ENCODE measurements around the gene CCDC192. TPM values are rescaled to one million over a fixed set of nuclear protein-coding genes. Genes with fewer than 3 reads are reported as not detected.

CCDC192 gene
- total RNA-seq, 2 experiments from 2014 or later: not detected

DNA sequence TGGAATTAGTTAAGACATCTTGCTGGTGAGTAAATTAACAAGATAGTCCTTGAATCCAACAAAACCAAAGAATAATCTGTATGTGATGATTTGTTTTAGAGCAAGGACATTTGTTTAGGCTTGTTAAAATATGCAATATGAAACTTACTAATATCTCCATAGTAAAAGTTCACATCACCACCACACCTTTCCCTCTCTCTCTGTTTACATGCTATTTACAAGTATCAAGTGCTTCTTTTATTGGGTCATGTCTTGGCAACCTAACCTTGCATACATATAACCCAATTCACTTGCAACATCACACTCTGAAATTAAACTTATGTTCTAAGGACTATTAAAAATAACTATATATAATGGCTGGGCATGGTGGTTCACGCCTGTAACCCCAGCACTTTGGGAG, 161.3 kb downstream of the CCDC192 start:
- H3K27ac Mint-ChIP-seq: no peak overlapping the region

DNA sequence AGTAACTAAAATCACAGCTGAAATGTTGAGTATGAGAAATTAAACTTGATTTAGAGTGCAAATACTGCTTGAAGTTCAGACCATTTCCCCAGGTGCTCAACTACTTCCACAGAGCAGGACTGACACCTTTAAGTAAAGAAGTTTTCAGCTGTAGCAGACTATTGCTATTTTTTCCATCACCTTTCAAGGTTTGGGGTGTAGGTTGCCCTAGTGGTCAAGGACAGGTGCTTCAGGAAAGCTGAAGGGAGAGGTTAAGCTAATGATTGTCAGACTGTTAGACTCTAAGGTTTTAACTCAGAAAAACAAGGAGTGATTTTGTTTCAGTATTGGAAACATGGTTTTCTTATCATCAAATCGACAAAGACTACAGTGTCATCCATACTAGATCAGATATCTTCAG, 162.1 kb downstream of the CCDC192 start:
- ATAC-seq (ENCODE audit: poor library complexity) (no peak), DNase-seq (no peak)
- Mint-ChIP-seq H3K27me3 (no peaks in the 10 kb centered on the region), H3K9me3 (no peaks in the 10 kb centered on the region), H3K36me3 (ENCODE audit: low read depth) (no peaks in the 10 kb centered on the region), H3K4me1 (ENCODE audit: low read depth) (no peaks in the 10 kb centered on the region), H3K4me3 (no peak overlapping the region), H3K27ac (no peak overlapping the region)
- ChIA-PET POLR2A (interaction anchor here (1.1 kb wide), 1 partner anchor 328 kb away, joined by 4 read pairs; no protein-coding TSS in a partner anchor), CTCF (interaction anchor here (0.6 to 1.1 kb wide), 2 partner anchors 95 to 507 kb away, joined by 3 read pairs; no protein-coding TSS in a partner anchor)
- TF ChIP-seq CTCF (IDR thresholded peaks at IDR 0.05): no peak
- Histone ChIP-seq H3K4me3 (ENCODE audit: low read length) (no peak overlapping the region), H3K4me1 (ENCODE audit: insufficient read depth, low read length) (no peaks in the 10 kb centered on the region), H3K27me3 (ENCODE audit: control insufficient read depth in 1 of 2, insufficient read depth in 2 of 2, low read length in 2 of 2) (no peaks in the 10 kb centered on the region), H3K9me3 (ENCODE audit: control insufficient read depth in 1 of 2, insufficient read depth in 1 of 2, low read length in 2 of 2) (no peaks in the 10 kb centered on the region), H3K36me3 (ENCODE audit: insufficient read depth, low read length) (no peaks in the 10 kb centered on the region), H3K27ac (ENCODE audit: low read depth in 1 of 2, low read length in 2 of 2) (no peak overlapping the region)
- intact Hi-C loops (cut with DNase I, micrococcal nuclease): no loop called here

More for the DNA sequence above, 161.3 kb downstream of the CCDC192 start:
- H3K27ac ChIP-seq (ENCODE audit: low read depth in 1 of 2, low read length in 2 of 2): no peak overlapping the region
- no peak for TF ChIP-seq CTCF (IDR thresholded peaks at IDR 0.05)
- DNase-seq: no peak
- POLR2A ChIA-PET: interaction anchor here (1.1 kb wide), 1 partner anchor 328 kb away, joined by 4 read pairs; no protein-coding TSS in a partner anchor
- intact Hi-C loops (cut with DNase I, micrococcal nuclease): no loop called here
- Mint-ChIP-seq H3K4me1 (ENCODE audit: low read depth) (no peaks in the 10 kb centered on the region), H3K36me3 (ENCODE audit: low read depth) (no peaks in the 10 kb centered on the region), H3K4me3 (no peak overlapping the region), H3K9me3 (peaks cover 1% of the 10 kb centered on the region), H3K27me3 (peaks cover 3% of the 10 kb centered on the region)
- H3K36me3 ChIP-seq (ENCODE audit: insufficient read depth, low read length): no peaks in the 10 kb centered on the region
- H3K4me3 ChIP-seq (ENCODE audit: low read length): no peak overlapping the region
- H3K4me1 ChIP-seq (ENCODE audit: insufficient read depth, low read length): no peaks in the 10 kb centered on the region
- no peak for ATAC-seq (ENCODE audit: poor library complexity)
- H3K9me3 ChIP-seq (ENCODE audit: control insufficient read depth in 1 of 2, insufficient read depth in 1 of 2, low read length in 2 of 2): no peaks in the 10 kb centered on the region
- H3K27me3 ChIP-seq (ENCODE audit: control insufficient read depth in 1 of 2, insufficient read depth in 2 of 2, low read length in 2 of 2): no peaks in the 10 kb centered on the region
- CTCF ChIA-PET: interaction anchor here (0.6 kb wide), 1 partner anchor 506 kb away, joined by 3 read pairs; no protein-coding TSS in a partner anchor

- DNase-seq (no peak), ATAC-seq (ENCODE audit: poor library complexity) (no peak)
- Histone ChIP-seq H3K36me3 (ENCODE audit: insufficient read depth, low read length) (no peaks in the 10 kb centered on the region), H3K27me3 (ENCODE audit: control insufficient read depth in 1 of 2, insufficient read depth in 2 of 2, low read length in 2 of 2) (no peaks in the 10 kb centered on the region), H3K4me1 (ENCODE audit: insufficient read depth, low read length) (no peaks in the 10 kb centered on the region), H3K27ac (ENCODE audit: low read depth in 1 of 2, low read length in 2 of 2) (no peak overlapping the region), H3K4me3 (ENCODE audit: low read length) (no peak overlapping the region), H3K9me3 (ENCODE audit: control insufficient read depth in 1 of 2, insufficient read depth in 1 of 2, low read length in 2 of 2) (no peaks in the 10 kb centered on the region)
- Mint-ChIP-seq H3K36me3 (ENCODE audit: low read depth) (no peaks in the 10 kb centered on the region), H3K9me3 (no peaks in the 10 kb centered on the region), H3K27me3 (no peaks in the 10 kb centered on the region), H3K27ac (no peak overlapping the region), H3K4me3 (no peak overlapping the region), H3K4me1 (ENCODE audit: low read depth) (no peaks in the 10 kb centered on the region)
- ChIA-PET CTCF (interaction anchor here (1.7 kb wide), 1 partner anchor 16 kb away, joined by 3 read pairs; no protein-coding TSS in a partner anchor), POLR2A (no interaction called here)
- intact Hi-C loops (cut with DNase I, micrococcal nuclease): no loop called here
- no peak for TF ChIP-seq CTCF (IDR thresholded peaks at IDR 0.05)
Observed at GRCh38 chr5:127867022-127867783, 164.0 kb downstream of the CCDC192 start.

Measured in CD4-positive, alpha-beta T cell (primary cell).